GDM1 (cell line): ENCODE data around the gene EHBP1.
A peak's percentile ranks its signal among the peaks of the same experiment; 100 is the strongest.

Experiments used
- DNase-seq: peaks from one replicate; lab custom pipeline; 2025; lab: John Stamatoyannopoulos, UW

EHBP1 gene

GRCh38 chr2:62705007-62705829 is at the start of gene EHBP1:
EHBP1 (plus strand) TSS chr2:62705713; CDS start chr2:62707192, 1,479 bp downstream.
- peak; percentile 100 for DNase-seq

- no peak for DNase-seq
Measured at GRCh38 chr2:62657783-62658182, 47.7 kb upstream of the EHBP1 start.

GRCh38 chr2:62658891-62659290 is 46.6 kb upstream of the EHBP1 start:
- DNase-seq = no peak

- DNase-seq = no peak
Measured at GRCh38 chr2:62660087-62660486, 45.4 kb upstream of the EHBP1 start.

- no peak for DNase-seq
Measured at GRCh38 chr2:62660582-62661262, 44.8 kb upstream of the EHBP1 start.

GRCh38 chr2:62661263-62661635 is 44.3 kb upstream of the EHBP1 start:
- no peak for DNase-seq

GRCh38 chr2:62662131-62662530 is 43.4 kb upstream of the EHBP1 start:
- no peak for DNase-seq

- DNase-seq = no peak
Measured at GRCh38 chr2:62662554-62662953, 43.0 kb upstream of the EHBP1 start.

GRCh38 chr2:62663411-62663810 is 42.1 kb upstream of the EHBP1 start:
- DNase-seq = no peak

GRCh38 chr2:62663920-62664795 is 41.4 kb upstream of the EHBP1 start:
- DNase-seq = no peak

- DNase-seq = no peak
Measured at GRCh38 chr2:62665446-62665845, 40.1 kb upstream of the EHBP1 start.

GRCh38 chr2:62669180-62669579 is 36.3 kb upstream of the EHBP1 start:
- no peak for DNase-seq

GRCh38 chr2:62672601-62673000 is 32.9 kb upstream of the EHBP1 start:
- DNase-seq = no peak

- DNase-seq = no peak
Measured at GRCh38 chr2:62675062-62675461, 30.5 kb upstream of the EHBP1 start.

- no peak for DNase-seq
Measured at GRCh38 chr2:62685256-62685655, 20.3 kb upstream of the EHBP1 start.

GRCh38 chr2:62686012-62686685 is 19.4 kb upstream of the EHBP1 start:
- DNase-seq = no peak

GRCh38 chr2:62687636-62688035 is 17.9 kb upstream of the EHBP1 start:
- DNase-seq = no peak

- no peak for DNase-seq
Measured at GRCh38 chr2:62688771-62689170, 16.7 kb upstream of the EHBP1 start.

- no peak for DNase-seq
Measured at GRCh38 chr2:62691186-62691585, 14.3 kb upstream of the EHBP1 start.

- no peak for DNase-seq
Measured at GRCh38 chr2:62692225-62692624, 13.3 kb upstream of the EHBP1 start.

GRCh38 chr2:62698653-62699052 is 6.9 kb upstream of the EHBP1 start:
- no peak for DNase-seq

- DNase-seq = no peak
Measured at GRCh38 chr2:62704654-62705006, 883 bp upstream of the EHBP1 start.
